SH-SY5Y (cell line): Measurements from ENCODE around the gene C9orf72.

ENCODE experiments used
- GATA2 ChIP-seq: IDR thresholded peaks from 2 replicates; pipeline ENCODE4 v1.6.1; 2011; ENCODE audit warnings: mild to moderate bottlenecking, low read depth, low read length
- GATA3 ChIP-seq: IDR thresholded peaks from 2 replicates; pipeline ENCODE4 v1.6.1; 2011; ENCODE audit warnings: low read depth, mild to moderate bottlenecking, low read length, moderate library complexity

- TF ChIP-seq GATA2: no peak
- no peak for TF ChIP-seq GATA3
These were observed 37.3 kb upstream of the C9orf72 start for GRCh38 chr9:27610622-27611021.
